SK-N-DZ (cell line): Measurements from ENCODE around the gene KRTAP16-1.

ENCODE experiments used
- small RNA-seq, 2 experiments: library from RNA; depleted of rRNA; stranded (forward); fragments of <200 nt; gene quantifications; one replicate each; pipeline ENCODE3, GENCODE V24; 2014

The KRTAP16-1 gene

Small RNAs within 50 kb of the gene (small RNA-seq; reads per million reads assigned to genes)
- gene KRTAP9-10P: 0 reads per million in 2 experiments
